GM06990 (cell line): ENCODE data around the gene MDFI.

Experiments used
- DNase-seq: peaks from one replicate; pipeline ENCODE4 v3.0.0-alpha.2; 2011; ENCODE audit not compliant: insufficient read length; ENCODE audit errors: extremely low read depth
- H3K27me3 ChIP-seq: replicated peaks from 2 replicates; pipeline ENCODE4 v1.6.0; 2011; ENCODE audit warnings: low read length; ENCODE audit not compliant: control insufficient read depth, insufficient read depth
- H3K36me3 ChIP-seq: 2 replicates; pipeline ENCODE4 v1.5.1; 2011; ENCODE audit warnings: low read length; ENCODE audit not compliant: control insufficient read depth, insufficient read depth
- H3K4me3 ChIP-seq: replicated peaks from 2 replicates; pipeline ENCODE4 v1.5.1; 2011; ENCODE audit warnings: low read depth, mild to moderate bottlenecking, control low read depth, low read length
- TF ChIP-seq, protein P1 (sequence below): IDR thresholded peaks from 2 replicates; pipeline ENCODE4 v1.5.1; 2011; ENCODE audit warnings: low read length, control low read depth, mild to moderate bottlenecking, inconsistent platforms; ENCODE audit not compliant: insufficient read depth, poor library complexity, severe bottlenecking

The MDFI gene

GRCh38 chr6:41600499-41601247, 37.6 kb upstream of the MDFI start:
- H3K27me3 ChIP-seq: no peaks in the 10 kb centered on the region
- H3K36me3 ChIP-seq: peaks cover 18% of the 10 kb centered on the region
- DNase-seq: no peak
- TF ChIP-seq, protein P1, sequence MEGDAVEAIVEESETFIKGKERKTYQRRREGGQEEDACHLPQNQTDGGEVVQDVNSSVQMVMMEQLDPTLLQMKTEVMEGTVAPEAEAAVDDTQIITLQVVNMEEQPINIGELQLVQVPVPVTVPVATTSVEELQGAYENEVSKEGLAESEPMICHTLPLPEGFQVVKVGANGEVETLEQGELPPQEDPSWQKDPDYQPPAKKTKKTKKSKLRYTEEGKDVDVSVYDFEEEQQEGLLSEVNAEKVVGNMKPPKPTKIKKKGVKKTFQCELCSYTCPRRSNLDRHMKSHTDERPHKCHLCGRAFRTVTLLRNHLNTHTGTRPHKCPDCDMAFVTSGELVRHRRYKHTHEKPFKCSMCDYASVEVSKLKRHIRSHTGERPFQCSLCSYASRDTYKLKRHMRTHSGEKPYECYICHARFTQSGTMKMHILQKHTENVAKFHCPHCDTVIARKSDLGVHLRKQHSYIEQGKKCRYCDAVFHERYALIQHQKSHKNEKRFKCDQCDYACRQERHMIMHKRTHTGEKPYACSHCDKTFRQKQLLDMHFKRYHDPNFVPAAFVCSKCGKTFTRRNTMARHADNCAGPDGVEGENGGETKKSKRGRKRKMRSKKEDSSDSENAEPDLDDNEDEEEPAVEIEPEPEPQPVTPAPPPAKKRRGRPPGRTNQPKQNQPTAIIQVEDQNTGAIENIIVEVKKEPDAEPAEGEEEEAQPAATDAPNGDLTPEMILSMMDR: no peak
- no peak overlapping the region for H3K4me3 ChIP-seq

GRCh38 chr6:41601248-41601549, 37.1 kb upstream of the MDFI start:
- Histone ChIP-seq H3K4me3 (no peak overlapping the region), H3K36me3 (peaks cover 17% of the 10 kb centered on the region), H3K27me3 (no peaks in the 10 kb centered on the region)
- no peak for DNase-seq
- TF ChIP-seq, protein P1: no peak

DNA sequence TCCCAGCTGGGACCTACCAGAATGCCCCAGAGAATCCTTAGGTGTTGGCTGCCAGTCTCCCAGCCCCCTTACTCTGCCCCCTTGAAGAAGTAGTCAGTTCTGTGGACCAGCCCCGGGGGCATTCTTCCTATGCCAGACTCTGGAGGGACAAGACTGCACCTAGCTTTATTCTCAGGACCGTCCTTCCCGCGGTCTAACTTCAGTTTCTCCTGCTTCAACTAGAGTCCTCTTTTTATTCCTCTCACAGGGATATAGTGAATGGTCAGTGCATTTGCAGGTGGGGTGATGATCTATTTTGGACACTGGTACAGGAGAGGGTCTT, 35.9 kb upstream of the MDFI start:
- Histone ChIP-seq H3K27me3 (no peaks in the 10 kb centered on the region), H3K36me3 (peaks cover 8% of the 10 kb centered on the region), H3K4me3 (no peak overlapping the region)
- TF ChIP-seq, protein P1: no peak
- DNase-seq: no peak

GRCh38 chr6:41602864-41603608, 35.2 kb upstream of the MDFI start:
- DNase-seq: peak; percentile 56
- TF ChIP-seq, protein P1: peak; percentile 91
- Histone ChIP-seq H3K36me3 (peaks cover 7% of the 10 kb centered on the region), H3K4me3 (no peak overlapping the region), H3K27me3 (no peaks in the 10 kb centered on the region)

DNA sequence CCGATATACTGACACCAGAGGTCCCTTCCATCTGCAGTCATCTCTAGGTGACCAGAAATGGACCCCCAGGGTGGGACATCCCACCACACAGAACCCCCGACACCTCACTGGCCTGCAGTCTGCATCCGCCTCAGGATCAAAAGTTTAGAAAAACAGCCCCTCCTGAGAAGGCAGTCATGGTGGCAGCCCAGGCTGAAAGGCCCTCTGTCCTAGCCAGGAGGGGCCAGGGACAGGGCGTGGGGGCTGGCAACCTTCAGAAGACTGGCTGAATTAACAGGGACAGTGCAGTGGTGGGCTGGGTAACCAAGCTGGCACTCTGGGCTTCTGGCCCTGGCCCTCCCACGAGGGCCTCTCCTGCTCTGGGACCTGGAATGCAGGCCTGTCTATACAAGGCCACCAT, 34.3 kb upstream of the MDFI start:
- DNase-seq: no peak
- H3K27me3 ChIP-seq: no peaks in the 10 kb centered on the region
- peaks cover 4% of the 10 kb centered on the region; the same call in 1 of the 2 replicates for H3K36me3 ChIP-seq
- no peak overlapping the region for H3K4me3 ChIP-seq
- TF ChIP-seq, protein P1: no peak
